Dendritic cell treated with granulocyte-macrophage colony-stimulating factor and Interleukin-4, amounts not matched to agents 40 ng/mL and 50 ng/mL, for 4 days (primary cell): Measurements from ENCODE around the gene EEF1AKMT3.

Experiments
- H3K27ac Mint-ChIP-seq: one replicate; pipeline ENCODE4 v1.8.0; 2022; ENCODE audit warnings: mild to moderate bottlenecking, mixed read lengths
- H3K27me3 Mint-ChIP-seq: one replicate; pipeline ENCODE4 v1.8.0; 2022; ENCODE audit warnings: mild to moderate bottlenecking, mixed read lengths
- H3K36me3 Mint-ChIP-seq: one replicate; pipeline ENCODE4 v1.8.0; 2022; ENCODE audit warnings: low read depth, mixed read lengths
- H3K4me1 Mint-ChIP-seq: one replicate; pipeline ENCODE4 v1.8.0; 2022; ENCODE audit warnings: low read depth, mixed read lengths
- H3K4me3 Mint-ChIP-seq: one replicate; pipeline ENCODE4 v1.8.0; 2022; ENCODE audit warnings: mild to moderate bottlenecking, moderate library complexity, mixed read lengths
- H3K9me3 Mint-ChIP-seq: one replicate; pipeline ENCODE4 v1.8.0; 2022; ENCODE audit warnings: mixed read lengths
- intact Hi-C: fragments of 100-400 bp; cut with micrococcal nuclease; formaldehyde crosslinking; loops from one replicate; pipeline ENCODE4 v1.15.0; 2022

Gene EEF1AKMT3

DNA sequence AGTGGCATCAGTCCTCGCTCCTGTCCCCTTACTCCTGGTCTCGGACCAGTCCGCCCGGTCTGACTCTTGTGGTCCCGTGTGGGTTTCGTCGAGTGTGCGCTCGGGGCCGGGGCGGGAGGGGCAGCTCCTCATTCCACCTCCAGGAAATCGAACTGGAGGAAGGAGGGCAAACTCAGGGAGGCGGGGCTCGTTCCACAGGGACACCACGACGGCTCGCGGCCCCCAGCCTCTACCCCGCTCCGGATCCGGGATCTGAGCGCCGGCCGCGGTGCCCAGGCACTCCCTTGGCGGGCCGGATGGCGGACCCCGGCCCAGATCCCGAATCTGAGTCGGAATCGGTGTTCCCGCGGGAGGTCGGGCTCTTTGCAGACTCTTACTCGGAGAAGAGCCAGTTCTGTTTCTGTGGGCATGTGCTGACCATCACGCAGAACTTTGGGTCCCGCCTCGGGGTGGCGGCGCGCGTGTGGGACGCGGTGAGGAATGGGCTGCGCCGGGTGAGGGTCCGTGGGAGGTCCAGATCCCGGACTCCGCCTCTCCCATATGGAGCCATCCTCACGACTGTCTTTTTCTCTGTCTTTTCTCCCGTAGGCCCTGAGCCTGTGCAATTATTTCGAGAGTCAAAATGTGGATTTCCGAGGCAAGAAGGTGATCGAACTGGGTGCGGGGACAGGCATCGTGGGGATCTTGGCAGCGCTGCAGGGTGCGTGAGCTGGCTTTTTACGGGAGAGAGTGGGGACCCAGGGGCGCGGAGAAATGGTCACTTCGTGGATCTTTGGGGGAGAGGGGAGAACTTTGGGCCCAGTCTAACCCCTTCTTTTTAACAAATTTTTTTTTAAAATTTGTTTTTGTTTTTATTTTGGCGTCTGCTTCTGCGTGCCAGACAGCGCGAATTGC, at the start of gene EEF1AKMT3:
Gene EEF1AKMT3, plus strand, starts transcription at position 186 of the 894 bp plus-strand sequence. Its CDS starts 111 bp downstream, at position 297.
- H3K36me3 Mint-ChIP-seq = peaks cover 68% of the 10 kb centered on the region
- H3K27me3 Mint-ChIP-seq = peaks cover 7% of the 10 kb centered on the region
- peak within 1 kb of the TSS; percentile 92 for H3K4me3 Mint-ChIP-seq
- intact Hi-C loops = loop anchor here (2.0 kb wide), 1 partner anchor 16 kb away; no protein-coding TSS in a partner anchor
- H3K9me3 Mint-ChIP-seq = no peaks in the 10 kb centered on the region
- peak within 1 kb of the TSS; percentile 92 for H3K27ac Mint-ChIP-seq
- peaks cover 81% of the 10 kb centered on the region for H3K4me1 Mint-ChIP-seq

DNA sequence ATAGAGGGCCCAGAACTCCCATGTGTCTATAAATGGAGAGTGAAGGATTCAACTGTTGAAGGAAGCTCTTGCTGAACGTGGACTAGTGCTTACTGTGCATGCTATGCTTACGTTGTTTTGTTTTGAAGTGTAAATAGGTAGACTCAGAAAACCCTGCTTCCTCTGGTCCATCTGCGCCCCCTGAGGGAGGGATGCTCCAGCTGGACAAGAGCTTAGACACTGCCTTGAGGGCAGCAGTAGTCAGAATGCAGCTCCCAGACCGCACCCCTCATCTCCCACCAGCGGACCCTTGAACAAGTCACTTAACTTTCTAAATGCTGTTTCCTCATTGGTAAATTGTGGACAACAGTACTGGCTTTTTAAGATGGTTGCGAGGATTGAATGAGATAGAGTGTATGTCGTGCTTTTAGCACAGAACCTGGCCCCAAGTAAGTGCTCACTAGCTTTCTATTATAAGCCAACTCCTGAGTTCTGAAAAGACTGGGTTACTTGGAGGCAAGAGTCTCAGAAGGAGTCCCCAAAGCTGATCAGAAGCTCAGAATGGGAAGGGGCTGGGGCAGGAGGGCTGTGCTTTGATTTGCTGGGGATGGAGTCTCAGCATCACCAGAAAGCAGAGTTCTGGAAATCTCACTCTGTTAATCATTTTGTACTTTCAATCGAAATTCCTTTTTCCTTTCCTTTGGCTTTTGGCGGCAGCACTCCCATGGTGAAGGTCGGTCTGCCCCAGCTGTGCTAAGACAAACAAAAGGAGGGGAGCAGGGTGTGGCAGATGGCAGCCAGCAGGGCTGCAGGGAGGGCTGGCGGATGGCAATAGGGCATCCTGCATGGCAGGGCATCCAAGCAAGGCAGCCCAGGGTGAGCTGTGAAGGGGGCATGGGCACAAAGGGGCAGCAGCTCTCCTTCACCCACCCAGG, 49.4 kb upstream of the EEF1AKMT3 start:
- peak overlapping the region; percentile 46 for H3K27ac Mint-ChIP-seq
- H3K4me3 Mint-ChIP-seq = no peak overlapping the region
- intact Hi-C loops = no loop called here
- H3K4me1 Mint-ChIP-seq = no peaks in the 10 kb centered on the region
- H3K9me3 Mint-ChIP-seq = peaks cover 8% of the 10 kb centered on the region
- H3K27me3 Mint-ChIP-seq = no peaks in the 10 kb centered on the region
- H3K36me3 Mint-ChIP-seq = peaks cover 66% of the 10 kb centered on the region

DNA sequence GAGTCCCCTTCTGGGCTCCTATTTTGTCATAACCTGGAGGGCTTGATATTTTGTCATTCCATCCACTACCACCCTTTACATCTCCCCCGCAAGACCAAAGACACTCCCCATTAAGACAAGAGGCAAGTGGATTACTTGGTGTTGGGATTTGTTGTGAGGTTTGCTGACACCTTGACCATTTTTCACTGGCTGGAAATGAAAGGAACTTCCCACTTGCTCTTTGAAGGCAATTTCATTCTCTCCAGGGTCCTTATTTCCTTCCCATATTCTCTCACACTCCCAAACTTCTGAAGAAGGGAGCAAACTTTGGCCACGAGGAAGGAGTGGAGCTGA, 48.8 kb upstream of the EEF1AKMT3 start:
- Mint-ChIP-seq H3K27me3 (no peaks in the 10 kb centered on the region), H3K4me3 (no peak overlapping the region), H3K36me3 (peaks cover 66% of the 10 kb centered on the region), H3K4me1 (no peaks in the 10 kb centered on the region), H3K27ac (no peak overlapping the region), H3K9me3 (peaks cover 8% of the 10 kb centered on the region)
- intact Hi-C loops = no loop called here

DNA sequence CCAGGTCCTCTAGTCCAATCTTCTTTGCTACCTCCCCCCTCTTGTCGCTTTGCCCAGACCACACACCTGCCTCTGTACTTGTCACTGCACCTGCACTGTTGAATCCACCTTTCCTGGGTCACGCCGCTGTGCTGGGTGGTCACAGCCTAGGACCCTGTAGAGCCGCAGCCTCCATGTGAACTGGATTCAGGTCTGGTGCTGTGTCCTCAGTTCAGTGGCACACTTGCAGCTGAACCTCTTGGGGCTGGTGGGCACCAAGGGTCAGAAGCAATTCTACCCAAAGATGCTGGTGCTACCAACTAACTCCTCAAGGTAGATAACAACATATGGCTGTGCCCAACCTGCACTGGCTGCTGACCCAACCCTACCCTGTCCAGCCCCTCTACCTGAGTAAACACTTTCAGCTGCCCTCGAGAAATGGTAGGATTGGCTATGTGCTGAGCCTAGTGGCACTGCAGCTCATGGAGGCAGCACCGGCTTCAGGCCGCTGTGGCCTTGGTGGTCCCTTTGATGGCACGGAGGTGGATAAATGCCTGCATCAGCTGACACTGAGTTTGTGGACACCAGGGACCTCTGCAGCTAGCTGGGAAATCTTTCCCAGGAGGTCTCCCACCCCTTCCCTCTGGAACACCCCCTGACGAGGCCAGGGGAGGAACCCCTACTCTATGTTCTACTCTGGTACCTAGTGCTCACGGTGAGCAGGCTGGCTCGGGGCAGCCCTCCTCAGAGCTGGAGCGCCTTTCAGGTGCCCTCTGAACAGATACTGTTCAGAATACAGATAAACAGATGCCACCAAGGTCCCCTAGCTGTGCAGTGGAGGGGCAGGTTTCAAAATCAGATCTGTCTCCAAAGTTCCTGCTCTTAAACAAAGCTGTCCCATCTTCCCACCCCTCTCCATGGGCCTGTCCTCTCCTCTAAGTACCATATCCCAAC, 48.1 kb upstream of the EEF1AKMT3 start:
- Mint-ChIP-seq H3K4me1 (no peaks in the 10 kb centered on the region), H3K4me3 (no peak overlapping the region), H3K36me3 (peaks cover 65% of the 10 kb centered on the region), H3K9me3 (peaks cover 8% of the 10 kb centered on the region), H3K27me3 (no peaks in the 10 kb centered on the region), H3K27ac (no peak overlapping the region)
- intact Hi-C loops = no loop called here

DNA sequence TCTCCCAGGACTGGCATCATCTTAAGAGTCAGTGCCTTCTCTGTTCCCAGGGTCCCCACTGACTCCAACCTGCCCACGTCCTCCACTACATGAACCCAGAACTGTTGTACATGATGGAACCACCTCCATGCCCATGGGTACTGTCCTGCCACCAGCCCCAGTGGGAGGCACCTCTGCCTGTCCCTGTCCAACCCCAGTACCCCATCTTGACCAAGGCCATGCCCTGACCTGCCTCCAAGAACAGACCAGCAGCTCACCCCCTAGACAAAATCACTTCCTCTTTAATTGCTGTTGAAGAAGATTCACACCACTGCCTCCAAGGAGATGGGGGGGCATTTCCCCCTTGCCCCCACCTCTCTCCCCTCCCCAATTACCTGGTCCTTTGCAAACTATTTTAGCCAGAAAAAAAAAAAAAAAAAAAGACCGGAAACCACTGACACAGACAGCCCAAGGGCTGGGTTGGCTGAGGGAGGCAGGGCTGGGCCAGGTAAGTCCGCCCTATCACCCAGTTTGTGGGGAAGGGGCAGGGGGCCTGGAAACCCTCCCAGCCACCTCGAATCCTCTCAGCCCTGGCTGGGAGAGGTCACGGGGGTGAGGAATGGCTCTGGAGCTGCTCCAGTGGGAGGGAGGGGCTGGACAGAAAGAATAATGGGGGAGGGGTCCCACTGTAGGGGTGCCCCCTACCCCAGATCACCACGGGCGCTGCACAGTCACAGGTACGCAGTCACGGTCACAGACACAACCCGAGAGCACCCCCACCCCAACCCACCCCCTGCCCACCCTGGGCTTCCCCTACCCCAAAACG, 47.3 kb upstream of the EEF1AKMT3 start:
- peaks cover 61% of the 10 kb centered on the region for H3K36me3 Mint-ChIP-seq
- intact Hi-C loops = no loop called here
- H3K4me3 Mint-ChIP-seq = no peak overlapping the region
- no peak overlapping the region for H3K27ac Mint-ChIP-seq
- H3K9me3 Mint-ChIP-seq = peaks cover 8% of the 10 kb centered on the region
- H3K4me1 Mint-ChIP-seq = no peaks in the 10 kb centered on the region
- H3K27me3 Mint-ChIP-seq = no peaks in the 10 kb centered on the region

DNA sequence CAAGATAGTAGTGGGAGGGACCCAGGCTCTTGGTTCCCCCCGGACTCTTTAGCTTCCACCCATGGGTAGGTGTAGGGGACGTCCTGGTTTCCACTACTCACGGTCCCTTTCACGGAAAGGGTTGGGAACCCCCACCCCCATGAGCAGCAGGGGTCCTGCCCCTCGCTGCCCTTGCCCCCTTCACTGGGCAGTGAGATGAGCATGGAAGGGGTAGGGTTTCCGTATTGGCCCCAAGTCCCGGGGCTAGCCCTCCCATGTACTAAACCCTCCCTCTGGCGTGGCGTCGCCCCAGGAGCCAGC, 46.6 kb upstream of the EEF1AKMT3 start:
- intact Hi-C loops = no loop called here
- H3K27me3 Mint-ChIP-seq = no peaks in the 10 kb centered on the region
- H3K27ac Mint-ChIP-seq = peak overlapping the region; percentile 33
- peaks cover 8% of the 10 kb centered on the region for H3K9me3 Mint-ChIP-seq
- H3K36me3 Mint-ChIP-seq = peaks cover 60% of the 10 kb centered on the region
- no peaks in the 10 kb centered on the region for H3K4me1 Mint-ChIP-seq
- no peak overlapping the region for H3K4me3 Mint-ChIP-seq

DNA sequence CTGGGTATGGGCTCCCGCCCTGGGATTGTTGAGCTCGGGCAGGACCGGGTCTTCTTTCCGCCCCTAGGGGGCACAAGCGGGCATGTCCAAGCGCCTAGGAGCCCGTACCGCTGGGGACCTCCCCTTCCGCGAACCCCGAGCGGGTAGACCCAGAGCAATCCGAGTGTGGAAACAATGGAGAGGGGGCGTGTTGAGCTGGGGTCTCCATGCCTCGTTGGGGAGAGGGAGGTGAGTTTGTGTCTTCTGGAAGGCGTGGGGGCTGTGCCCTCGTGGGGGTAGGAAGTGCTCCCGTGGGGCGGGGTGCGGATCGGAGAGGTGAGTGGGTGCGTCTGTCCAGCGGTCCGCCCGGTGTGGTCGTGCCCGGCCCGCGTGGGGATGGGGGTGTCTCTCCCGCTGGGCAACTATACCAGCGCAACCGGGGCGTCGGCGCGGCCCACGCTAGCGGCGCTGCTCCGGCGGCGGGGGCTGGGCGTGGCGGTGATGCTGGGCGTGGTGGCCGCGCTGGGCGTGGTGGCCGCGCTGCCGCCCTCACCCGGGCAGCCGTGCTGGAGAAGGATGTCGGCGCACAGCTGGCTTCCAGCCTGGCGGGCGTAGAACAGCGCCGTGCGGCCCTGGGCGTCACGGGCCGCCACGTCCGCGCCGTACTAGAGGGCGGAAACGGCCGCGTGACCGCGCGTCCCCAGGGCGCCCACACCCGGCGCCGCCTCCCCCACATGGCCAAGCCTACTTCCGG, 46.1 kb upstream of the EEF1AKMT3 start:
- Mint-ChIP-seq H3K9me3 (peaks cover 8% of the 10 kb centered on the region), H3K36me3 (peaks cover 60% of the 10 kb centered on the region), H3K4me1 (no peaks in the 10 kb centered on the region), H3K27ac (peak overlapping the region; percentile 33), H3K4me3 (peak overlapping the region; percentile 60), H3K27me3 (no peaks in the 10 kb centered on the region)
- intact Hi-C loops = no loop called here

DNA sequence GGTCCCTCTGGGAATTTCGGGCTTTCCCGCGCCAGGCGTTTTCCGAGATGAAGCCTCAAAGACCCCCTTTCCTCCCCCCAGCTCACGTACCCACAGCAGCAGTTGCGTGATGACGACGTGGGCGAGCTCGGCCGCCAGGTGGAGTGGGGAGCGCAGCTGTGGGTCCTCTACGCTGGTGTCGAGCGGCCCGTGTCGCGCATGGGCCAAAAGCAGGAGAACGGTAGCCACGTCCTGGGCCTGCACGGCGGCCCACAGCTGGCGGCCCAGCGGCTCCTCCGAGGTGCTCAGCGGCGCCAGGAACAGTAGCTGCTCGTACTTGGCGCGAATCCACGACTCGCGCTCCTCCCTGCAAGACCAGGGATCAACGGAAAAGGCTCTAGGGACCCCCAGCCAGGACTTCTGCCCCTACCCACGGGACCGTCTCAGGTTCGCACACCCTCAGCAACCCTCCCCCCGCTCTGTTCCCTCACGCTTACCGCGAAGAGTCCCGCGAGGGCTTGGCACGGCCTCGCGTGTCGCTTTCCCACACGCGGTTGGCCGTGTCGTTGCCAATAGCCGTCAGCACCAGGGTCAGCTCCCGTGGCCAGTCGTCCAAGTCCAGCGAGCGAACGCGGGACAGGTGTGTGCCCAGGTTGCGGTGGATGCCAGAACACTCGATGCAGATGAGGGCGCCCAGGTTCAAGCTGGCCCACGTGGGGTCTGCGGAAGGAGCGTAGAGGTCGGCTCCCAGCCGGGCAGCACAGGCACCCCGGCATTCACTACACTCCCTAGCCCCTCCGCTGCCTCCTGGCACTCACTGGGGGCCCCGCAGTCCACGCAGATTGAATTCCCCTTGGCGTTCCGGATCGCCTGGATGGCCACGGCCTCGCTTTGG, 45.3 kb upstream of the EEF1AKMT3 start:
- peaks cover 60% of the 10 kb centered on the region for H3K36me3 Mint-ChIP-seq
- H3K9me3 Mint-ChIP-seq = peaks cover 8% of the 10 kb centered on the region
- H3K27me3 Mint-ChIP-seq = no peaks in the 10 kb centered on the region
- intact Hi-C loops = no loop called here
- no peaks in the 10 kb centered on the region for H3K4me1 Mint-ChIP-seq
- H3K4me3 Mint-ChIP-seq = no peak overlapping the region
- H3K27ac Mint-ChIP-seq = no peak overlapping the region

DNA sequence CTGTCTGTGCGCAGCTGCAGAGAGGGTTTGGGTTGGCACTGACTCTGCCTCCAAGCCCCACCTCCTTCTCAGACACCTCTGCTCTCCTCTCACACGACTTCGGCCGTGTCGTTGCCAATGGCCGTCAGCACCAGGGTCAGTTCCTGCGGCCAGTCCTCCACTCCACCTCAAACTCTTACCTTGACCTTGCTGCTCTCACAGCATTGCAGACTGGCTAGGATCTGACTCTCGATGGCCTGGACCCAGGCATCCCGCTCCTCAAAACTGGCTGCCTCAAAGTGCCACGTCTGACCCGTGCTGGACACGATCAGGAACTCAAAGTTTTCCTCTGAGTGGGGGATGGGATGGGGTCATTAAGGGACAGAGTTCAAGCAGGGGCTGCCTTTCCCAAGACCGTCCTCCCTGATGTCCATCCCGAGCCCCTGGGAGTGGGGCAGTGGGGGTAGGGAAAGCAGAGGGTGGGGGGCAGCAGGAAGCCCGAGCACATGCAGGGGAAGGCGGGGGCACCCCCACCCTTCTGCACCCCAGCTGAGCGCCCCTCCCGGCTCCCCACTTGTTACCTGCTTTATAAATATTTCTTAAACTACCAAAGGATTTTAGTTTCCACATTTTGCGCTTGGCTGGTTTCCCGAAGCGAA, 44.5 kb upstream of the EEF1AKMT3 start:
- H3K9me3 Mint-ChIP-seq = peaks cover 8% of the 10 kb centered on the region
- H3K4me1 Mint-ChIP-seq = no peaks in the 10 kb centered on the region
- no peak overlapping the region for H3K27ac Mint-ChIP-seq
- intact Hi-C loops = no loop called here
- no peaks in the 10 kb centered on the region for H3K27me3 Mint-ChIP-seq
- peaks cover 66% of the 10 kb centered on the region for H3K36me3 Mint-ChIP-seq
- no peak overlapping the region for H3K4me3 Mint-ChIP-seq

DNA sequence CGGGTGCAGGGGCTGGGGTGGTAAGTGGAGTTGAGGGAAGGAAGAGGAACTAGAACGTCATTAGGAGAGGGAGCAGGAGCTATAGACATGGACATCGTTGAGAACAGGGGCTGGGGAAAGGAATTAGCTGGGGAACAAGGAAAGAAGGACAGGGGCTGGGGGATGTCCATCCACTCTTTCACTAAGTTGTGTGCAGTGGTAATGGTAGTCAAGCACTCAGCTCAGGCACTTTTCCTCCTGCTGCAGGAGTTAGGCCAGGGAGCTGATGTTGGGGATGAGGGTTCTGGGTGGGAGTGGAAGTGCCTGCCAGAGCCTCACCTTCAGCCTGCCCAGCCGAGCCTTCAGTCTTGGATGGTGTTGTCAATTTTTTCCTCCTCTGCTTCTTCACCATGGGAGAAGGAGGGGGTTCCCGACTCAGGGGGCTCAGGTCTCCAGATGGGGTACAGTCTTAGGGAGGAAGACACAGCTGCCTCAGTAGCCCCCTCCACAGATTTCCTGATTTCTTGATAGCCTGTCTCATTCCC, 43.0 kb upstream of the EEF1AKMT3 start:
- peaks cover 81% of the 10 kb centered on the region for H3K36me3 Mint-ChIP-seq

DNA sequence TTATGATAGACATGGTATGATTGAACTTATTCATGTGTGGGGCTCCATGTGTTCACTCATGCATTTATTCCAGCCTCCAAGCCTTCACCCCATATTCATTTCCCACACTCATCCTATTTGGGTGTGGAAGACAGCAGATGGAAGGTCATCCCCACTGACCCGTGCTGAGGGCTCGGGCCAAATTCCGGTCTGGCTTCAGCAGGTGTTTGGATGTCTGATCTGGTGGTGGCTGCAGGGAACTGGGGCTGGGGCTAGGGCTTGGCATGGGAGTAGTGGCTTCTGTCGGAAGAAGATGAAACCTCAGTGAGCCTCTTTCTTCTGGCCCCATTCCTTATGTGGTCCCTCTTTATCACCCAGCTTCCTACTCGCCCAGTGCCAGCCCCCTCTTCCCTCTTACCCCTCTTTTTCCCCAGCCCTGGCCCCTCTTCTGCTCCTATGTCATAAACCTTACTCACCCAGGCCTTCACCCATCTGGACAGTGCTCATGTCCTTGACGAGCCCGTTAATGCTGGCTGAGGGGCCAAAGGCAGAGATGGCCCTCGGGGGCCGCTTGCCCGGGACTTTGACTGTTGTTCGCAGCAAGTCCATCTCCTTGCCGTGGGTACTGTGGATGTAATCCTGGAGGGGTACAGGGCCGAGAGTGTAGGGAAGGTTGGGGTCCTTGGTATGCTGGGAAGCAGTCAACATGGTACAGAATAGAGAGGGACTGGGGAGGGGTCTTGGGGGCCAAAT, 41.9 kb upstream of the EEF1AKMT3 start:
- Mint-ChIP-seq H3K4me3 (no peak overlapping the region), H3K27me3 (no peaks in the 10 kb centered on the region), H3K4me1 (no peaks in the 10 kb centered on the region), H3K27ac (no peak overlapping the region), H3K36me3 (peaks cover 92% of the 10 kb centered on the region), H3K9me3 (peaks cover 8% of the 10 kb centered on the region)
- intact Hi-C loops = no loop called here

More for the DNA sequence above, 43.0 kb upstream of the EEF1AKMT3 start:
- H3K27ac Mint-ChIP-seq = no peak overlapping the region
- no peaks in the 10 kb centered on the region for H3K4me1 Mint-ChIP-seq
- no peak overlapping the region for H3K4me3 Mint-ChIP-seq
- H3K27me3 Mint-ChIP-seq = no peaks in the 10 kb centered on the region
- peaks cover 8% of the 10 kb centered on the region for H3K9me3 Mint-ChIP-seq
- intact Hi-C loops = no loop called here
